GM18511 (cell line): Measurements from ENCODE around the gene CHMP4A.
"Not testable (repeated sequence)": the region's sequence is repeated elsewhere in the genome, so short reads cannot be mapped to it uniquely, and the experiment has no call there.

Experiments used
- ATAC-seq: cut with Tn5 transposase; IDR thresholded peaks from one replicate; pipeline ENCODE4 v1.9.1; 2021; ENCODE audit warnings: mild to moderate bottlenecking, moderate library complexity; ENCODE audit not compliant: unreplicated experiment

Gene CHMP4A

GRCh38 chr14:24249230-24250021 lies 36.1 kb upstream of the CHMP4A start:
- ATAC-seq, result no peak

GRCh38 chr14:24247422-24247821 lies 34.1 kb upstream of the CHMP4A start:
- ATAC-seq, result no peak

- ATAC-seq, result no peak
Measured at GRCh38 chr14:24246765-24247212, 33.5 kb upstream of the CHMP4A start.

- not testable (repeated sequence) for ATAC-seq
Measured at GRCh38 chr14:24245350-24245749, 32.1 kb upstream of the CHMP4A start.

- no peak for ATAC-seq
Measured at GRCh38 chr14:24243336-24243836, 30.1 kb upstream of the CHMP4A start.

GRCh38 chr14:24241829-24242443 lies 28.6 kb upstream of the CHMP4A start:
- ATAC-seq, result peak; percentile 85

- no peak for ATAC-seq
Measured at GRCh38 chr14:24240110-24240918, 27.0 kb upstream of the CHMP4A start.

- no peak for ATAC-seq
Measured at GRCh38 chr14:24238527-24239037, 25.3 kb upstream of the CHMP4A start.

- ATAC-seq, result no peak
Measured at GRCh38 chr14:24238123-24238522, 24.8 kb upstream of the CHMP4A start.

GRCh38 chr14:24237463-24237955 lies 24.2 kb upstream of the CHMP4A start:
- ATAC-seq, result no peak

GRCh38 chr14:24236689-24237462 lies 23.6 kb upstream of the CHMP4A start:
- ATAC-seq, result no peak

GRCh38 chr14:24235804-24236688 lies 22.8 kb upstream of the CHMP4A start:
- ATAC-seq, result no peak

- no peak for ATAC-seq
Measured at GRCh38 chr14:24234095-24235005, 21.1 kb upstream of the CHMP4A start.

- ATAC-seq, result no peak
Measured at GRCh38 chr14:24233538-24233866, 20.2 kb upstream of the CHMP4A start.

- peak; percentile 71 for ATAC-seq
Measured at GRCh38 chr14:24232645-24233537, 19.6 kb upstream of the CHMP4A start, which contains the start of gene GMPR2. Gene GMPR2, plus strand, starts transcription at chr14:24232929. Its CDS starts 325 bp downstream, at chr14:24233254.

GRCh38 chr14:24232121-24232644 lies 18.9 kb upstream of the CHMP4A start, which contains the start of gene NEDD8:
Gene NEDD8, minus strand, starts transcription at chr14:24232367. Its CDS starts 100 bp downstream, at chr14:24232267.
- ATAC-seq, result peak; percentile 82
